Measurements from ENCODE around the gene TDRD3.
"Not testable (repeated sequence)": the region's sequence is repeated elsewhere in the genome, so short reads cannot be mapped to it uniquely, and the experiment has no call there.

Gene TDRD3

DNA sequence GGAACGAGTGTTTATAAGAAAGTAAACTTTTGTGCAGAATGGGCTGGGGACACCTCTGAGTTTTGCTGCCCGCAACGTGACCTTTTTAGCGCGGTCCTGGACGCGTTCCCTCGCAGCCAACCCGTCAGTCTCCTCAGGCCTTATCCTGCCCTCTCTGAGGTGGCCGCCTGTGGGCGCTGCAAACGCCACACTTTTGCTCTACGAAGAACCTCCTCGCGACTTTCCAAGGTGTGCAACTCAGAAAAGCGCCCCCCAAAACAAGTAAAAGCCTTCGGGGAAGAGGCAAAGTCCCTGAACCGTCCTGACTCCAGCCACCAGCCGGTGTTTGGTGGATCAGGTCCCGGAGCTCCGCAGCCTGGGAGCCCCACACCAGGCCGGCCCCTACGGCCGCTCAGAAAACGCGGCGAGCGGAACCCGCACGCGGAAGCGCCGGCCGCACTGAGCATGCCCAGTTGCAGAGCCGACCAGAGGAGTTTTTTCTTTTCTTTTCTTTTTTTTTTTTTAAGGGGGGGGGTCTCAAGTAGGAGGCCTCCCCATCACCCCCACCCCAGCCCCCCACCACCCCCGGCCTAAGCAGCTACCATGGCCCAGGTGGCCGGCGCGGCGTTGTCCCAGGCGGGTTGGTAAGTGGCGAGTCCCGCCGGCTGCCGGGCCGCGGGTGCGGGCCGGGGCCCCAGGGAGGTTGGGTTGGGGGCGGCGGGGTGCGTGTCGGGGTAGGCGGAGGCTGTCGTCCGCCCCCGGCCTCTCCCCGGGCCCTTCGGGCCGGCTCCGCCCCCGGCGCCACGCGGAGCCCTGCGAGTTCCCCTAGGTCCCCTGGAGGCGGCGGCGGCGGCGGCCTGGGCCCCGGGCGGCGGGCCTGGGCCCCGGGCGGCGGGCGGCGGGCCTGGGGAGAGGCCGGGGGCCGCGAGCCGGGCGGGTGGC is at the start of gene TDRD3:
Gene TDRD3 (plus strand): TSS at position 438 of the 921 bp plus-strand sequence. CDS start 145 bp downstream, at position 583.
- peak; percentile 66 for DNase-seq

DNA sequence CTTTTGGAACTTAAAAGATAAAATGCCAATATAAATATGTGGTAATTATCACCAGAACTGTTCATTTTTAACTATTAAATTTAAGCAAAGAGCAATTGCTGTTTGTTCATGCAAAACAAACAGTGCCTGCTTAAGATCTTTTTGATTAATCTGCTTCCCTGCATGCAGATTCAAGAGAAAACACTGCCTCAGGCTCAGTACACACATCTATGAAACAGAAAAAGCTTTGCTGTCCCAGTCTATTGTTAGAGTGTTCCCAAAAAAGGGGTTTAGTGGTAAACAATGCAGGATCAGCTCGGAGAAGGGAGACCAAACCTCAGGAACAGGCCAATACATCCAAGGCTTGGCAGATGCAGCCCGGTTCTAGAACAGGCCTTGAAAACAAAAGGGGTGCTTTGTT is 49.3 kb upstream of the TDRD3 start:
- no peak for DNase-seq

DNA sequence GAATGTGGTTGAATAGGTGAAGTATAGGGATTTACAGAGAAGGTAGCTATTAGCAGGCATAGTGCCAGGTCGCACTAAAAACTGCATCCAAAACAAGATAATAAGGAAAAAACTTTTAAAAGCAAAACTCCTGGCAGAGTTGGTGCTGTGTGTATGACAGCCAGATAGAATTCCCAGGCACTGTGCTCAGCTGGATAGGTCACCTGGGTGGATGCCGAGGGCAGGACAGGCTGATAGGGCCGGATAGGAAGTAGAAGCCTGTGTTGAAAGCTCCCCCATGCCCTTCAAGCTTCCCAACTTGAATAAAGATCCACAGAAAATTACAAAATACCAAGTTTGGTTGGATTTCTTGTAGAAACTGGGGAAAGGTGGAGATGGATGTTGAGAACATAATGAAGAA is 48.9 kb upstream of the TDRD3 start:
- no peak for DNase-seq

DNA sequence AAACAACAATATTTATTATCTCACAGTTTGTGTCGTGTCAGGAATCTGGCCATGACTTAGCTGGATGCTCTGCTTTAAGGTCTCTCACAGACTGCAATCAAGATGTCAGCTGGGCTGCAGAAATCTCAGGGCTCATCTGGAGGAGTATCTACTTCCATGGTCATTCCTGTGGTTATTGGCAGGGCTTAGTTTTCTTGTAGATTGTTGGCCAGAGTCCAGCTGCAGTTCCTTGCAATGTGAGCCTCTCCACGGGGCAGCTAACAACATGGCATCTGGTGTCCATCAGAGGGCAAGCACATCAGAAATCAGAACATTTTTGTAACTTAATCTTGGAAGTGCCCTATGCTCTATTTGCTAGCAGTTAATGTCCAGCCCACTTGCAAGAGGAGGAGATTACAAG is 45.7 kb upstream of the TDRD3 start:
- no peak for DNase-seq

- DNase-seq: no peak
Observed at GRCh38 chr13:60351855-60352615, 45.0 kb upstream of the TDRD3 start.

DNA sequence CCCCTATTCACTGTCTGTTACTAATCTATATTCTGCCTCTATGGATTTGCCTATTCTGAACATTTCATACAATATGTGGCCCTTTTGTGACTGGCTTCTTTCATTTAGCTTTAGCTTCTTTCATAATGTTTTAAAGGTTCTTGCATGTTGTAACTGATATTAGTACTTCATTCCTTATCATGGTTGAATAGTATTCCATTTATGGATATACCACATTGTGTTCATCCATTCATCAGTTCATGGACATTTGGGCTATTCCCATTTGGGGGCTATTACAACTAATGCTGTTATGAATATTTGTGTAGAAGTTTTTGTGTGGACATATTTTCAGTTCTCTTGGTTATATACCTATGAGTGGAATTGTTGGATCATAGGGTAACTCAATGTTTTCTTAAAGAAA is 44.4 kb upstream of the TDRD3 start:
- no peak for DNase-seq

GRCh38 chr13:60355056-60355455 is 42.0 kb upstream of the TDRD3 start:
- no peak for DNase-seq

DNA sequence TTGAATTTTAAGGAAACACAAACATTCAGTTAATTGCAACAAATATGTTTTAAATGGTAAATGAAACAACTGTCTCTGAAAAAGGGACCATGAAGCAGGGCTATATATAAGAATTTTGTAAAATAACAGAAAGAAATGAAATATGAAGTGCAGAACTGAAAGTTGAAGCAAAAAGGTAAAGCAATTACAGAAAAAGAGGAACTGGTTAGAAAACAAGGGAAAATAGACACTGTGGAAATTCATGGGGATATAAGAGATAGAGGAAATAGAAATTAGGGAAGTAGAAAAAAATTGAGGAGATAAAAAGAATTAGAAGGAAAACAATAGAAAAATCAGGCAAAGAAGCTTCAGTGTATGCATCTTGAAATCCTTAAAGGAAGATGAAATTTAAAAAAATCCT is 40.0 kb upstream of the TDRD3 start:
- no peak for DNase-seq

- no peak for DNase-seq
Observed at GRCh38 chr13:60358453-60358852, 38.6 kb upstream of the TDRD3 start.

GRCh38 chr13:60363288-60363687 is 33.7 kb upstream of the TDRD3 start:
- DNase-seq: no peak

DNA sequence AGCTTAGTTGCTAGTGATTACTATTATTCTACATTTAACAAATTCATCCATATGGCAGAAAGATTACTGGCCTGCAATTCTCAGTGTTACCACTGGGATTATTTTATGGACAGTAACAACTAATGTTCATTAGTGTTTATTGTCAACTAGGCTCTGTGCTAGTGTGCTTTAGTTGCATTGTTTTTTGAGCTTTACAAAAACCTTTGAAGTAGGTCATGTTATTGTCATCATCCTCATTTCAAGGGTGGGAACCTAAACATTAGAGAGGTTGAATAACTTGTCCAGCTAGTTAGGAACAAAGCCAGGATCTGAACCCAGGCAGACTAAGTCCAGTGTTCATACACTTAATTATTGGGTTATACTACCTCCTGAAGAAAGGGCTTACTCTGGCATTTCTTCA is 27.8 kb upstream of the TDRD3 start:
- no peak for DNase-seq

GRCh38 chr13:60370343-60370742 is 26.7 kb upstream of the TDRD3 start:
- no peak for DNase-seq

- no peak for DNase-seq
Observed at GRCh38 chr13:60372141-60372540, 24.9 kb upstream of the TDRD3 start.

- not testable (repeated sequence) for DNase-seq
Observed at GRCh38 chr13:60379282-60379681, 17.7 kb upstream of the TDRD3 start.

DNA sequence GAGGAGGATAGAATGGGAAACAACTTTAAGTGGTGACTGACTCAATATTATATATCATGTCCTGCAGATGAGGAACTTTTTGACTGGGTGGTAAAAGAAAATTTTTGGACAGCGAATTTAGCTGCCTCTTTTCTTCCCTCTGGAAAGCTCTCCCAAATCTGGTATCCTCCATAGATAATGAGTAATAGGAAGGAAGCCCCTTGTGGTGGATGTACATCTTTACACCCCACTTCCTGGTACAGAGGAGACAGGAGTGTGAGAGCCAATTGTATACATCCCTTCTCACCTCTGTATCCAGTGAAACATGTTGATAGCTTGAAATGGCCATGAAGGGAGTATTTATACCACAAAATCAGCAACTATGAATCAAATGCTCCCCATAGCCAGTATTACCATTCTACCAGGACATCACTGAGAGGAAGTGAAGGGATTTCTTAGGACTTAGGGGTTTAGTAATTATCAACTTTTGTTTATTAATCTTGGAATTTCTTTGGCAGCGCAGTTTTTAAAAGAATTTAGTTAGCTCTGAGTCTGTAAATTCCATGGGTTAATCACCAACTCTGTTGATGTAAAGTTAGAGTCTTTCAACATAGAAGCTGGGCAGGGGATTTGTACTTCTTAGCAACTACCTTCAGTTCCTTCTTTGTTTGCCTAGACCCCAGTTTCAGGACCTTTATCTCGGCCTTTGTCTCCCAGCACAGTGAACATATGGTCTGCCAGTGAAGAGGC is 17.0 kb upstream of the TDRD3 start:
- DNase-seq: no peak

- no peak for DNase-seq
Observed at GRCh38 chr13:60384911-60385310, 12.1 kb upstream of the TDRD3 start.

DNA sequence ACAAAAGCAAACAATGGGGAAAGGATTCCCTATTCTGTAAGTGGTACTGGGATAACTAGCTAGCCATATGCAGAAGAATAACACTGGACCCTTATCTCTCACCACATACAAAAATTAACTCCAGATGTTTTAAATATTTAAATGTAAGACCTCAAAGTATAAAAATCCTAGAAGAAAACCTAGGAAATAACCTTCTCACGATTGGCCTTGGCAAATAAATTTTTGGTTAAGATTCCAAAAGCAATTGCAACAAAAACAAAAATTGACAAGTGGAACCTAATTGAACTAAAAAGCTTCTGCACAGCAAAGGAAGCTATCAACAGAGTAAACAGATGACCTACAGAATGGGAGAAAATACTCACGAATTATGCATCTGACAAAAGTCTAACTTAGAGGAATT is 10.8 kb upstream of the TDRD3 start:
- no peak for DNase-seq

DNA sequence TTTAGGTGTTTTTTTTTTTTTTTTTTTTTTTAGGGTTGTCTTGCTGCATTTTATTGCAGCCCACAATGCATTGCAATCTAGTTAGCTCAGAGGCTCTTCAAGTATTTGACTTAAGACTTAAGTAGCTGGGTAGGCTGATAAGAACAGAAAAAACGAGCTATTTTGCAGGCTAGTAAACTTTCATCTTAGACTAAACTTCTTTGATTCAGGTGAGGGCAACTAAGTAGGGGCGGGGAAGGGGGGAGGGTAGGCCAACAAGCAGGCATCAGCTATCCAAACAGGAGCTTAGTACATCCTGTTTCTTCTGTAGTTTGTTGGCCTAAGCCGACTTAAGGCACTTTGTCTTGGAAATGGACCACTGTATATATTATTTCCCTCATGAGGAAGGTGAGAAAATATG is 4.9 kb upstream of the TDRD3 start:
- DNase-seq: no peak

GRCh38 chr13:60395971-60396782 is 843 bp upstream of the TDRD3 start:
- DNase-seq: peak; percentile 81

DNA sequence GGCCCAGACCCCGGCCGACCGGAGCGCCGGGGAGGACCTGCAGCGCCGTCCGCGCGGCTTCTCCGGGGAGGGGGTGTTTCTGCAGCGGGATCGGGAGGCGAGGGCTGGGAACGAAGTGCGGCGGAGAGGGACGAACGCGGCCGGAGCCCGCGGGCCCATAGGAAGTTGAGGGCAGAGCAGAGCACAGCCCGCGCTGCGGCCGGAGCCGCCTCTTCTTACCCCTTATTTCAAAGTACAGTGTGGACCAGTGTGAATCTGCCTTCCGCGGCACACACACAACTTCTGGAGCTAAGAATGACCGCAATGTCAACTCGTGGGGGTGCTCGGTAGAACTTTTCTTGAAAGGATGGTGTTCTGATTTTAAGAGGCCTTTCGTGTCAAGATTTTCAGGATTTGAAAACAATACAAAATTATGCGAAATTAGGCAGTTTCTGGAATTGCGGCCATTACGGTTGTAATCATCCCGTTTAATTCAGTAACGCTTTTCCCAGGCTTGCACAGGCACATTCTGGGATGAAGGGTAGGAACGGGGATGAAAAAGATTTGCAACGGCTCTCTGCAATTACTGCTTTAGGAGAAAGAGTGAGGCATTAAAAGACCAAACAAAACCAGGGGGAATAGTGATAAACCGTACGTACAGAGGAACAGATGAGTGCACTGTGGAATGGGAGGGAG is 821 bp downstream of the TDRD3 start:
- peak; percentile 13 for DNase-seq

DNA sequence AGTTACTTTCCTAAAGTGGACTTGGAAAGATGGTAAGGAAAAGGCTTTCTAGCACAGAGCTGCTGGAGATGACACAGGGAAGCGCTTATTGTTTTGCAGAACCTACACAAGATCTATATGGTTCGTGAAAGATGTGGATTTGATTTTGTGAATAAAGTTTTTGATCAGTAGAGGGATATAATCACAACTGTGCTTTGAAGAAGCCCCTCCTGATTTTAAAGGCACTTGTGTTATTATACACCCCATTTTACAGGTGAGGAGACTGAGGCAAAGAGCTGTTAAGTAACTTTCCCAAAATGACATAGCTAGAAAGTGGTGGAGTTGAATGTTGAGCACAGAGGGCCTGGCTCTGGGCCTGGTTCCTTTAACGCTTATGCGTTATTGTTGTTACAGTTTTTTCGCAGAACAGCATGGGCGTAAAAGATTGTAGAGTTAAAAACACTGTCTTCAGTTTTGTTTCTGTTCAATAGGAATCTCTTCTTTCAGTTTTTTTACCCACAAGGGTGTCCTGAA is 1.4 kb downstream of the TDRD3 start:
- no peak for DNase-seq

Data from activated CD4-positive, alpha-beta T cell treated with anti-CD3 and anti-CD28 coated beads for 1 hour (primary cell).